HepG2 (cell line): ENCODE measurements around the gene PKN2. TPM values are rescaled to one million over a fixed set of nuclear protein-coding genes. Genes with fewer than 3 reads are reported as not detected.
"Not testable (repeated sequence)": the region's sequence is repeated elsewhere in the genome, so short reads cannot be mapped to it uniquely, and the experiment has no call there.

ENCODE experiments used
- ATAC-seq: fragments of 200-7000 bp; cut with Tn5 transposase; 3 replicates; pipeline ENCODE4 v1.9.1; 2020; ENCODE audit warnings: mild to moderate bottlenecking, moderate library complexity
- BruUV-seq: library from RNA; stranded (reverse); fragments of 400-500 nt; replicated peaks from 2 replicates; lab custom pipeline; 2021; lab: Mats Ljungman, UMichigan
- CTCF ChIA-PET: fragments of 300-600 bp; formaldehyde crosslinking; extraction: SDS; loops from one replicate; lab custom pipeline; 2021; ENCODE audit warnings: low total read pairs, inconsistent platforms, low intra/inter-chr PET ratio; lab: Yijun Ruan, JAX
- POLR2A ChIA-PET: fragments of 350-600 bp; sonication (Branson Sonifier 250); formaldehyde crosslinking; loops from one replicate; lab custom pipeline; 2020; ENCODE audit warnings: antibody characterized with exemption, inconsistent platforms; lab: Yijun Ruan, JAX
- DNase-seq: peaks from one replicate; pipeline ENCODE4 v3.0.0-alpha.2; 2015; ENCODE audit warnings: low spot score
- FAIRE-seq: peaks from 3 replicates; lab custom pipeline; 2011; peaks lifted over from hg19 to GRCh38; lab: Jason Lieb, UNC
- H2AFZ ChIP-seq: one replicate; pipeline ENCODE4 v1.6.1; 2011; ENCODE audit warnings: low read length, inconsistent platforms
- H3K27ac ChIP-seq: fragments of 300-600 bp; 3 replicates; pipeline ENCODE4 v1.8.0; 2011; ENCODE audit warnings: mixed run types, mild to moderate bottlenecking, mixed read lengths, low read length, inconsistent platforms; ENCODE audit not compliant: insufficient read depth; ENCODE audit errors: extremely low read length
- H3K27me3 ChIP-seq, 2 experiments: fragments of 200-600 bp in 1 of 2; 2 replicates in 1 of 2; 3 replicates in 1 of 2; pipeline versions ENCODE4 v1.6.0 to v1.8.0; 2011; ENCODE audit warnings: low read length in 2 of 2, mild to moderate bottlenecking in 2 of 2, moderate library complexity in 2 of 2, inconsistent platforms in 1 of 2; ENCODE audit not compliant: insufficient read depth in 2 of 2, control insufficient read depth in 1 of 2
- H3K36me3 ChIP-seq, 2 experiments: fragments of 200-600 bp in 1 of 2; replicated peaks in 1 of 2; 2 replicates in 1 of 2; 3 replicates in 1 of 2; pipeline versions ENCODE4 v1.5.1 to v1.8.0; 2011; ENCODE audit warnings: low read length in 2 of 2, inconsistent platforms in 1 of 2; ENCODE audit not compliant: insufficient read depth in 2 of 2, control insufficient read depth in 1 of 2
- H3K4me1 ChIP-seq: 2 replicates; pipeline ENCODE4 v1.5.1; 2012; ENCODE audit warnings: low read length, inconsistent platforms; ENCODE audit not compliant: insufficient read depth
- H3K4me2 ChIP-seq: 2 replicates; pipeline ENCODE4 v1.6.0; 2011; ENCODE audit warnings: low read depth, low read length, inconsistent platforms
- H3K4me3 ChIP-seq, 3 experiments: fragments of 200-600 bp in 1 of 3; sonication (generic), shearing (Covaris generic) in 1 of 3; replicated peaks in 1 of 3; 2 replicates each; pipeline ENCODE4 v1.5.1; 2011 to 2016; ENCODE audit warnings: low read length in 3 of 3, inconsistent platforms in 2 of 3, low read depth in 2 of 3, mild to moderate bottlenecking in 2 of 3, control low read depth in 1 of 3, mixed read lengths in 1 of 3; ENCODE audit not compliant: insufficient read depth in 1 of 3
- H3K79me2 ChIP-seq: one replicate; pipeline ENCODE4 v1.6.1; 2011; ENCODE audit warnings: low read length, inconsistent platforms; ENCODE audit not compliant: insufficient read depth
- H3K9ac ChIP-seq: 2 replicates; pipeline ENCODE4 v1.6.0; 2011; ENCODE audit warnings: mild to moderate bottlenecking, low read depth, low read length, inconsistent platforms; ENCODE audit not compliant: insufficient read depth
- H3K9me3 ChIP-seq: 2 replicates; pipeline ENCODE4 v1.5.1; 2012; ENCODE audit warnings: mild to moderate bottlenecking, low read length
- H4K20me1 ChIP-seq: 2 replicates; pipeline ENCODE4 v1.6.0; 2011; ENCODE audit warnings: inconsistent platforms, mild to moderate bottlenecking, low read length, moderate library complexity; ENCODE audit not compliant: insufficient read depth
- FOXA1 ChIP-seq, 2 experiments: fragments of 450-650 bp in 1 of 2; sonication (generic) in 1 of 2; formaldehyde crosslinking in 1 of 2; IDR thresholded peaks; 2 replicates each; pipeline versions ENCODE4 v1.4.0 to v1.6.1; 2016 to 2020; ENCODE audit warnings: missing genetic modification reagents in 1 of 2
- HNF4A ChIP-seq: sonication (generic); formaldehyde crosslinking; IDR thresholded peaks from 2 replicates; pipeline ENCODE4 v1.4.0; 2020; ENCODE audit warnings: missing genetic modification reagents
- KDM5A ChIP-seq: fragments of 200-600 bp; sonication (generic); IDR thresholded peaks from 2 replicates; pipeline ENCODE4 v1.7.0; 2018; ENCODE audit warnings: antibody characterized with exemption, mild to moderate bottlenecking, low read length, borderline replicate concordance
- MAFF ChIP-seq: IDR thresholded peaks from 2 replicates; pipeline ENCODE4 v1.6.1; 2011; ENCODE audit warnings: low read depth, low read length, improper control_type of control experiment
- MED8 ChIP-seq: sonication (generic); formaldehyde crosslinking; IDR thresholded peaks from 2 replicates; pipeline ENCODE4 v1.8.1; 2023; ENCODE audit warnings: mild to moderate bottlenecking, missing genetic modification reagents; ENCODE audit not compliant: insufficient replicate concordance
- NR1H2 ChIP-seq: sonication (generic); formaldehyde crosslinking; IDR thresholded peaks from 2 replicates; pipeline ENCODE4 v1.8.1; 2022; ENCODE audit warnings: low read depth, missing genetic modification reagents, borderline replicate concordance
- SIX1 ChIP-seq: sonication (generic); formaldehyde crosslinking; IDR thresholded peaks from 2 replicates; pipeline ENCODE4 v1.4.0; 2020; ENCODE audit warnings: missing genetic modification reagents, borderline replicate concordance
- TEAD3 ChIP-seq: optimal IDR thresholded peaks from 2 replicates; pipeline ENCODE3; 2016; ENCODE audit warnings: borderline replicate concordance
- ZNF121 ChIP-seq: sonication (generic); formaldehyde crosslinking; IDR thresholded peaks from 2 replicates; pipeline ENCODE4 v1.5.0; 2020; ENCODE audit warnings: mild to moderate bottlenecking, missing genetic modification reagents
- ZNF816 ChIP-seq: sonication (generic); formaldehyde crosslinking; IDR thresholded peaks from 2 replicates; pipeline ENCODE4 v1.8.0; 2022; ENCODE audit warnings: missing genetic modification reagents, mild to moderate bottlenecking, borderline replicate concordance
- WGBS: methylation state at CpG from one replicate; pipeline ENCODE4 v1.1.6; 2017; ENCODE audit warnings: low lambda C conversion rate; 5-methylcytosine and 5-hydroxymethylcytosine counted together
- in situ Hi-C: cut with HindIII; loops from 2 replicates; pipeline ENCODE4 v1.10.0; 2017; ENCODE audit warnings: low pct_unique_long_range_greater_than_20kb; ENCODE audit not compliant: extremely low pct_ligation_motif_present
- intact Hi-C: fragments of 100-400 bp; cut with micrococcal nuclease; formaldehyde crosslinking; loops from one replicate; pipeline ENCODE4 v1.10.0; 2022; ENCODE audit not compliant: unreplicated experiment
- polyA plus RNA-seq, 8 experiments: library from polyadenylated mRNA; depleted of rRNA in 3 of 8; stranded (reverse) in 7 of 8; unstranded in 1 of 8; fragments of >200 nt; fragmentation: Illumina TruSeq in 4 of 8; extraction: Trizol in 4 of 8; gene quantifications; 2 replicates each; pipeline versions ENCODE4 v1.2.1 to v1.2.3, GENCODE V29; 2011 to 2016; ENCODE audit warnings: low read depth in 4 of 8, missing spikeins in 1 of 8, mixed read lengths in 1 of 8; ENCODE audit not compliant: insufficient read depth in 1 of 8
- total RNA-seq, 5 experiments: library from RNA; depleted of rRNA; stranded (reverse); fragments of >200 nt; fragmentation: Illumina TruSeq; extraction: Trizol; gene quantifications; 2 replicates each; pipeline ENCODE4 v1.2.3, GENCODE V29; 2016; ENCODE audit warnings: low read depth in 1 of 5
- TF ChIP-seq, protein P1 (sequence below): sonication (generic); formaldehyde crosslinking; IDR thresholded peaks from 2 replicates; pipeline ENCODE4 v1.4.0; 2020; ENCODE audit warnings: mild to moderate bottlenecking, missing genetic modification reagents, borderline replicate concordance

The PKN2 gene
- total and polyA plus RNA-seq, 2 of the 13 experiments (the other 11 are each of a cell fraction or from before 2014, with no cell fraction given) = 17.0 to 29.4 TPM

DNA sequence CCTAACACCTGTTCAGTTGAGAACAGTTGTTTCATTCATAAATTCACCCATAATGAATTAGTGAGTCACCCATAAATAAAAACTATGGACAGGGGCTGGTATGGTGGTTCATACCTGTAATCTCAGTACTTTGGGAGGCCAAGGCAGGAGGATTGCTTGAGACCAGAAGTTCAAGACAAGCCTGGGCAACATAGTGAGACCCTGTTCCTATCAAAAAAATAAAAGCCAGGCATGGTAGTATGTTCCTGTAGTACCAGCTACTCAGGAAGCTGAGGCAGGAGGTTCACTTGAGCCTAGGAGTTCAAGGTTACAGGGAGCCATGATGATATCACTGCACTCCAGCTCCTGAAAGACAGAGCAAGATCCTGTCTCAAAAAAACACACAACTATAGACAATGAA is 128.3 kb downstream of the PKN2 start:
- CTCF ChIA-PET = no interaction called here
- intact Hi-C loops = no loop called here
- BruUV-seq = no TSS peak

GRCh38 chr1:88813471-88813870 is 129.4 kb downstream of the PKN2 start:
- H3K27me3 ChIP-seq = no peaks in the 10 kb centered on the region
- no peak overlapping the region for H3K4me2 ChIP-seq
- no peaks in the 10 kb centered on the region for H4K20me1 ChIP-seq
- WGBS = 46% methylated on average over 1 of the region's 1 CpG
- H3K9me3 ChIP-seq = no peaks in the 10 kb centered on the region
- in situ Hi-C loops = no loop called here
- H3K4me1 ChIP-seq = peaks cover 16% of the 10 kb centered on the region
- BruUV-seq = no TSS peak
- H3K9ac ChIP-seq = no peak overlapping the region
- H3K27ac ChIP-seq = no peak overlapping the region
- TF ChIP-seq MAFF (no peak), KDM5A (no peak), TEAD3 (peak; percentile 15), ZNF816 (CRISPR knock-in tag) (no peak), FOXA1 (IDR thresholded peaks at IDR 0.05) (no peak), FOXA1 (CRISPR knock-in tag; IDR thresholded peaks at IDR 0.05) (peak; percentile 48), SIX1 (CRISPR knock-in tag) (peak; percentile 97), HNF4A (peak; percentile 38; the same call in 1 of the 2 replicates)
- TF ChIP-seq, protein P1, sequence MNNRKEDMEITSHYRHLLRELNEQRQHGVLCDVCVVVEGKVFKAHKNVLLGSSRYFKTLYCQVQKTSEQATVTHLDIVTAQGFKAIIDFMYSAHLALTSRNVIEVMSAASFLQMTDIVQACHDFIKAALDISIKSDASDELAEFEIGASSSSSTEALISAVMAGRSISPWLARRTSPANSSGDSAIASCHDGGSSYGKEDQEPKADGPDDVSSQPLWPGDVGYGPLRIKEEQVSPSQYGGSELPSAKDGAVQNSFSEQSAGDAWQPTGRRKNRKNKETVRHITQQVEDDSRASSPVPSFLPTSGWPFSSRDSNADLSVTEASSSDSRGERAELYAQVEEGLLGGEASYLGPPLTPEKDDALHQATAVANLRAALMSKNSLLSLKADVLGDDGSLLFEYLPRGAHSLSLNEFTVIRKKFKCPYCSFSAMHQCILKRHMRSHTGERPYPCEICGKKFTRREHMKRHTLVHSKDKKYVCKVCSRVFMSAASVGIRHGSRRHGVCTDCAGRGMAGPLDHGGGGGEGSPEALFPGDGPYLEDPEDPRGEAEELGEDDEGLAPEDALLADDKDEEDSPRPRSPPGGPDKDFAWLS (CRISPR knock-in tag) = no peak
- peak; percentile 20 for DNase-seq
- peak; percentile 62; the same call in 2 of the 3 replicates for ATAC-seq
- ChIA-PET CTCF (no interaction called here), POLR2A (no interaction called here)
- intact Hi-C loops = no loop called here
- H3K36me3 ChIP-seq = peaks cover 2 to 18% of the 10 kb centered on the region in 2 experiments; a peak in 4 of 5 replicates
- H3K79me2 ChIP-seq = no peaks in the 10 kb centered on the region
- H3K4me3 ChIP-seq = no peak overlapping the region
- H2AFZ ChIP-seq = no peak overlapping the region
- no peak for FAIRE-seq

More for the DNA sequence above, 128.3 kb downstream of the PKN2 start:
- FAIRE-seq (no peak), ATAC-seq (peak; percentile 41; the same call in 2 of the 3 replicates), DNase-seq (peak; percentile 3)
- Histone ChIP-seq H3K4me3 (no peak overlapping the region), H3K79me2 (no peaks in the 10 kb centered on the region), H3K9ac (no peak overlapping the region), H3K9me3 (no peaks in the 10 kb centered on the region), H4K20me1 (no peaks in the 10 kb centered on the region), H3K4me2 (no peak overlapping the region), H3K27me3 (no peaks in the 10 kb centered on the region), H2AFZ (no peak overlapping the region), H3K4me1 (peaks cover 16% of the 10 kb centered on the region), H3K36me3 (peaks cover 2 to 20% of the 10 kb centered on the region in 2 experiments; a peak in 4 of 5 replicates), H3K27ac (no peak overlapping the region)
- TF ChIP-seq MED8 (CRISPR knock-in tag) (no peak), ZNF121 (CRISPR knock-in tag) (peak; percentile 77), NR1H2 (CRISPR knock-in tag) (no peak)
- in situ Hi-C loops = no loop called here
- POLR2A ChIA-PET = no interaction called here

DNA sequence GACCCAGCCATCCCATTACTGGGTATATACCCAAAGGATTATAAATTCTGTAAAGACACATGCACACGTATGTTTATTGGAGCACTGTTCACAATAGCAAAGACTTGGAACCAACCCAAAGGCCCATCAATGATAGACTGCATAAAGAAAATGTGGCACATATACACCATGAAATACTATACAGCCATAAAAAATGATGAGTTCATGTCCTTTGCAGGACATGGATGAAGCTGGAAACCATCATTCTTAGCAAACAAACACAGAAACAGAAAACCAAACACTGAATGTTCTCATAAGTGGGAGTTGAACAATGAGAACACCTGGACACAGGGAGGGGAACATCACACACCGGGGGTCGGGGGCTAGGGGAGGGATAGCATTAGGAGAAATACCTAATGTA is 135.6 kb downstream of the PKN2 start:
- H3K9ac ChIP-seq, H3K9me3 ChIP-seq, ATAC-seq, H3K27me3 ChIP-seq, DNase-seq, H3K4me1 ChIP-seq, H3K79me2 ChIP-seq, BruUV-seq, H3K4me3 ChIP-seq, H3K27ac ChIP-seq, intact Hi-C loops, H2AFZ ChIP-seq, in situ Hi-C loops, H4K20me1 ChIP-seq, H3K4me2 ChIP-seq, FAIRE-seq, CTCF ChIA-PET, POLR2A ChIA-PET: not testable (repeated sequence)
- 100% methylated on average over 3 of the region's 3 CpGs for WGBS
- peaks cover 1 to 23% of the 10 kb centered on the region in 2 experiments; a peak in 2 of 5 replicates for H3K36me3 ChIP-seq
